ENCODE data around the gene EPSTI1. TPM values are rescaled to one million over a fixed set of nuclear protein-coding genes. Genes with fewer than 3 reads are reported as not detected.

Gene EPSTI1
- total and polyA plus RNA-seq, 7 donors = 0.82 to 2.6 (median 1.4) TPM

DNA sequence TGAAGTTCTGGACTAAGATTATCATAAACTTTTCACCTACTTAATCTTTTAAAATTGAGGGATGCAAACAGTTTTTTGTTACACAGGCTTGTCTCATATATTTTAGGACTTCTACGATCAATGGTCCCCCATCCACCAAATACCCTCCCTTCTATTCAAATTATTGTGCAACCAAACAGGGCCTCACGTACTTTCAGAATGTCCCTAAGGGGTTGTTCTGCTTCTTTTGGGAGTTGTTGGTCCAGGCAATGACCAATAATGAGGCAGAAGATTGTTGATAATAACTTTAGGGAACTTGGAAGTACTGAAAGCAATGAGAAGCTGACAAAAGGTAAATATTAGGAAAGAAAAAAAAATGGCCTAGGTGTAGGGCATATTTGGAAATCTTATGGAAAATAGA lies 34.2 kb upstream of the EPSTI1 start:
- TF ChIP-seq, protein P1, sequence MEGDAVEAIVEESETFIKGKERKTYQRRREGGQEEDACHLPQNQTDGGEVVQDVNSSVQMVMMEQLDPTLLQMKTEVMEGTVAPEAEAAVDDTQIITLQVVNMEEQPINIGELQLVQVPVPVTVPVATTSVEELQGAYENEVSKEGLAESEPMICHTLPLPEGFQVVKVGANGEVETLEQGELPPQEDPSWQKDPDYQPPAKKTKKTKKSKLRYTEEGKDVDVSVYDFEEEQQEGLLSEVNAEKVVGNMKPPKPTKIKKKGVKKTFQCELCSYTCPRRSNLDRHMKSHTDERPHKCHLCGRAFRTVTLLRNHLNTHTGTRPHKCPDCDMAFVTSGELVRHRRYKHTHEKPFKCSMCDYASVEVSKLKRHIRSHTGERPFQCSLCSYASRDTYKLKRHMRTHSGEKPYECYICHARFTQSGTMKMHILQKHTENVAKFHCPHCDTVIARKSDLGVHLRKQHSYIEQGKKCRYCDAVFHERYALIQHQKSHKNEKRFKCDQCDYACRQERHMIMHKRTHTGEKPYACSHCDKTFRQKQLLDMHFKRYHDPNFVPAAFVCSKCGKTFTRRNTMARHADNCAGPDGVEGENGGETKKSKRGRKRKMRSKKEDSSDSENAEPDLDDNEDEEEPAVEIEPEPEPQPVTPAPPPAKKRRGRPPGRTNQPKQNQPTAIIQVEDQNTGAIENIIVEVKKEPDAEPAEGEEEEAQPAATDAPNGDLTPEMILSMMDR (IDR thresholded peaks at IDR 0.05) = no peak
- no peaks in the 10 kb centered on the region for H3K4me1 ChIP-seq
- no peak for DNase-seq
- H3K4me3 ChIP-seq = no peak overlapping the region
- 41 to 72% (median 47%) methylated on average over 2 of the region's 2 CpGs for WGBS, 3 donors
- no peak for ATAC-seq
- H3K9me3 ChIP-seq = no peaks in the 10 kb centered on the region
- no peak overlapping the region for H3K27ac ChIP-seq
- intact Hi-C loops (cut with DNase I) = no loop called here
- no peaks in the 10 kb centered on the region for H3K27me3 ChIP-seq (ENCODE audit: insufficient read depth in 3 of 3, low read length in 2 of 3)
- peaks cover 0 to 11% of the 10 kb centered on the region in 2 donors for H3K36me3 ChIP-seq (ENCODE audit: insufficient read depth in 1 of 2, low read depth in 1 of 2)

DNA sequence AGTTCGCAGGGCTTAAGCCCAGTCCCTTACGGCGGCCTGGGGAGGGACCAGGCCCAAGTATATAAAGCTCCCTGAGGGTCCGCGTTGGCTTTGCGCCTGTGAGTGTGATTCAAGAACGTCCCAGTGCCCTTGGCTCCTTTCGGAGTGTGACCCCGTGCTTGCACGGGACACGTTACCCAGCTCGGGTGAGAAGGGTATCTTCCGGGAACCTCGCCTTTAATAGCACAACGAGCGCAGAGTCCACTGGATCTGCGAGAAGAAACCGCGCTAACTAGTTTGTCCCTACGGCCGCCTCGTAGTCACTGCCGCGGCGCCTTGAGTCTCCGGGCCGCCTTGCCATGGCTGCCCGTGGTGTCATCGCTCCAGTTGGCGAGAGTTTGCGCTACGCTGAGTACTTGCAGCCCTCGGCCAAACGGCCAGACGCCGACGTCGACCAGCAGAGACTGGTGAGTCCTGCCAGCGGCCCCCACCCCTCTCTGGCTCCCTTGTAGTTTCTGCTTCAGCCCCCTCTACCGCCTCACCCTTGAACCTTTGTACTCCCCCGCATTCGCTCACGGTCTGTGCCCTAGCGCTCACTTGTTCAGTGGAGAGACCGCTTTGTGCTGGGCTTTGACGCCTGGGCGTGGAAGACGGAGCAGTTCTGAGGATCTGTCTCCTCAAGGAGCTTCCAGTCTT lies 31.4 kb upstream of the EPSTI1 start, which contains the start of gene DNAJC15:
Gene DNAJC15 (plus strand): TSS at position 298 of the 675 bp plus-strand sequence. CDS start 41 bp downstream, at position 339.
- ATAC-seq = peak; percentile 90 to 97 (median 96)
- Histone ChIP-seq H3K9me3 (no peaks in the 10 kb centered on the region), H3K4me1 (no peaks in the 10 kb centered on the region), H3K4me3 (peak within 1 kb of the TSS; percentile 81), H3K27me3 (ENCODE audit: insufficient read depth in 3 of 3, low read length in 2 of 3) (no peaks in the 10 kb centered on the region), H3K27ac (peak within 1 kb of the TSS; percentile 76), H3K36me3 (ENCODE audit: insufficient read depth in 1 of 2, low read depth in 1 of 2) (peaks cover 0 to 10% of the 10 kb centered on the region in 2 donors)
- TF ChIP-seq, protein P1 (IDR thresholded peaks at IDR 0.05) = no peak
- peak; percentile 91 to 95 for DNase-seq
- 0 to 2% (median 0%) methylated on average over 45 to 48 of the region's 48 CpGs for WGBS, 3 donors
- intact Hi-C loops (cut with DNase I) = no loop called here

DNA sequence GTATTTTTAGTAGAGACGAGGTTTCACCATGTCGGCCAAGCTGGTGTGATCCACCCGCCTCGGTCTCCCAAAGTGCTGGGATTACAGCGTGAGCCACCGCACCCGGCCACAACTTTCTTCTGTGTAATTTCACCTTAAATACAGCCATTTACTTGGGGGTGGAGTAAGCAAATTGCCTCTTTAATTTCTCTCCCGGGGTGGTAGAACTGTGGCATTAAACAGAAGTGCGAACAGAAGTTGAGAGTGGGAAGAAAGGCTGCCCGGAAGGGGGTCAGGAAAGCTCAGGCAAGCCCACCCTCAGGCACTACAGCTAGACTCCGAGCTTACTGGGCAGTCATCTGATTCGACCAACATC lies 30.9 kb upstream of the EPSTI1 start:
- no peaks in the 10 kb centered on the region for H3K4me1 ChIP-seq
- intact Hi-C loops (cut with DNase I) = no loop called here
- peak overlapping the region; percentile 81 for H3K4me3 ChIP-seq
- DNase-seq (no peak), ATAC-seq (peak in 1 of 4 donors; percentile 18)
- no peaks in the 10 kb centered on the region for H3K27me3 ChIP-seq (ENCODE audit: insufficient read depth in 3 of 3, low read length in 2 of 3)
- WGBS, 3 donors = 30 to 44% (median 38%) methylated on average over 12 of the region's 12 CpGs
- TF ChIP-seq, protein P1 (IDR thresholded peaks at IDR 0.05) = no peak
- no peaks in the 10 kb centered on the region for H3K9me3 ChIP-seq
- H3K27ac ChIP-seq = peak overlapping the region; percentile 76
- peaks cover 0 to 5% of the 10 kb centered on the region in 2 donors for H3K36me3 ChIP-seq (ENCODE audit: insufficient read depth in 1 of 2, low read depth in 1 of 2)

DNA sequence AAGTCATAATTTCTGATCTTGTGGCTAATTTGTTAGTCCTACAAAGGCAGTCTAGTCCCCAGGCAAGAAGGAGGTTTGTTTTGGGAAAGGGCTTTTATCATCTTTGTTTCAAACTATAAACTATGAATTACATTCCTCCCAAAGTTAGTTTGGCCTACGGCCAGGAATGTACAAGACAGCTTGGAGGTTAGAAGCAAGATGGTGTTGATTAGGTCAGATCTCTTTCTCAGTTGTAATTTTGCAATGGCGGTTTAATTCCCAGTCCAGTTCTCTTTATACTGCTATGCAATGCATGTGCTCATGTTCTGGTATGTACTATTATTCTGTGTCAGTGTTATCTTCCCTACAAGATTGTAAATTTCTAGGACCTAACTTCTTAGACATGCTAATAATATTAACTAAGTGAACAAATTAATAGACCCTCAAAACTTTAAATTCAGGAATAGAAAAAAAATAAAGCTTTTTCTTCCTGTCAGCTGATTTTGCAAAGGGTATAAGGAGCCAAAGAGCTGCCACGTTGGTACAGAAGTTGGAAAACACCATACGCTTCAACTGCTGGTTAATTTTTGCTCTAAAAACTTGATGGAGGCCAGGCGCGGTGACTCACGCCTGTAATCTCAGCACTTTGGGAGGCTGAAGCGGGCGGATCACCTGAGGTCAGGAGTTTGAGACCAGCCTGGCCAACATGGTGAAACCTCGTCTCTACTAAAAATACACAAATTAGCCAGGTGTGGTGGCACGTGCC lies 30.1 kb upstream of the EPSTI1 start:
- DNase-seq = no peak
- H3K4me1 ChIP-seq = no peaks in the 10 kb centered on the region
- TF ChIP-seq, protein P1 (IDR thresholded peaks at IDR 0.05) = no peak
- no peak for ATAC-seq
- no peaks in the 10 kb centered on the region for H3K27me3 ChIP-seq (ENCODE audit: insufficient read depth in 3 of 3, low read length in 2 of 3)
- intact Hi-C loops (cut with DNase I) = no loop called here
- 88 to 91% (median 88%) methylated on average over 11 of the region's 11 CpGs for WGBS, 3 donors
- no peak overlapping the region for H3K27ac ChIP-seq
- H3K36me3 ChIP-seq (ENCODE audit: insufficient read depth in 1 of 2, low read depth in 1 of 2) = no peaks in the 10 kb centered on the region
- no peaks in the 10 kb centered on the region for H3K9me3 ChIP-seq
- no peak overlapping the region for H3K4me3 ChIP-seq

Measured in psoas muscle (tissue), 8 donors.